Ishikawa (cell line): Measurements from ENCODE around the gene C21orf58.

ENCODE experiments used
- CEBPB ChIP-seq: IDR thresholded peaks from 2 replicates; pipeline ENCODE4 v1.6.1; 2012
- CREB1 ChIP-seq: IDR thresholded peaks from 2 replicates; pipeline ENCODE4 v1.6.1; 2012; ENCODE audit warnings: low read depth
- EP300 ChIP-seq: IDR thresholded peaks from 2 replicates; pipeline ENCODE4 v1.6.1; 2012; ENCODE audit warnings: borderline replicate concordance

DNA sequence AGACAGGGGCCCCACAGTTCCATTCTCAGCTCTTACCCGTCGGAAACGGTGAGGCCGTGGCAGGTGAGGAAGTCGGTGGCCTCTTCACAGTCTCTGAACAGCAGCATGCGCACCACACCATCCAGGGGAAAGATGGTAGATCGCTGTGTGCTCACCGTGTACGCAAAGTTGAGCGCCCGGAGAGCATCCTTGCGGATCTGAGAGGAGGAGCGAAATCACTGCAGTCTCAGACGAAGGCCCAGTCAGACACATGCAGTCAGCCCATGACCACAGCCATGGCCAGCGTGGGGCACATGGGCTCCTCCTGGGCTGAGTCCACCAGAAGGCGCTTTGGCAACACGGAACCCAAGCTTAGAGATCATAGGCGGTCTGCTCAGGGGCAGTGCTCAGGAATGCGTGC lies 56.7 kb downstream of the C21orf58 start:
- no peak for TF ChIP-seq CEBPB
- no peak for TF ChIP-seq CREB1
- TF ChIP-seq EP300: no peak
